BJ (cell line): ENCODE data around the gene AEBP2. TPM values are rescaled to one million over a fixed set of nuclear protein-coding genes. Genes with fewer than 3 reads are reported as not detected.
"Not testable (repeated sequence)": the region's sequence is repeated elsewhere in the genome, so short reads cannot be mapped to it uniquely, and the experiment has no call there.

Source experiments
- CTCF ChIA-PET: fragments of 350-600 bp; formaldehyde crosslinking; extraction: SDS; loops from one replicate; lab custom pipeline; 2021; ENCODE audit warnings: antibody characterized with exemption, inconsistent platforms; lab: Yijun Ruan, JAX
- POLR2A ChIA-PET: fragments of 300-600 bp; sonication (Branson Sonifier 250); formaldehyde crosslinking; extraction: SDS; loops from one replicate; lab custom pipeline; 2021; ENCODE audit warnings: antibody characterized with exemption; lab: Charles Lee
- DNase-seq: peaks from one replicate; pipeline ENCODE4 v3.0.0-alpha.2; 2011; ENCODE audit warnings: low read depth
- H3K27me3 ChIP-seq: 2 replicates; pipeline ENCODE4 v1.6.0; 2011; ENCODE audit warnings: low read length; ENCODE audit not compliant: control insufficient read depth, insufficient read depth
- H3K36me3 ChIP-seq: 2 replicates; pipeline ENCODE4 v1.5.1; 2011; ENCODE audit warnings: low read length; ENCODE audit not compliant: control insufficient read depth, insufficient read depth
- H3K4me3 ChIP-seq: 2 replicates; pipeline ENCODE4 v1.5.1; 2011; ENCODE audit warnings: low read depth, mild to moderate bottlenecking, control low read depth, low read length
- CTCF ChIP-seq: IDR thresholded peaks from 2 replicates; pipeline ENCODE4 v1.5.1; 2011; ENCODE audit warnings: low read depth, mild to moderate bottlenecking, control low read depth, inconsistent platforms, low read length, moderate library complexity; ENCODE audit not compliant: insufficient read depth
- polyA plus RNA-seq: library from polyadenylated mRNA; depleted of rRNA; stranded (reverse); fragments of >200 nt; gene quantifications from 2 replicates; pipeline ENCODE4 v1.2.3, GENCODE V29; 2011

AEBP2 gene
- polyA plus RNA-seq, 1 experiment, result 6.3 TPM

- H3K4me3 ChIP-seq, result peak overlapping the region; percentile 5; the same call in 1 of the 2 replicates
- peak; percentile 23 for DNase-seq
- ChIA-PET POLR2A (interaction anchor here (1.2 kb wide), 1 partner anchor 10 kb away, joined by 5 read pairs; no protein-coding TSS in a partner anchor), CTCF (interaction anchor here (1.0 to 2.4 kb wide), 4 partner anchors 11 to 97 kb away, joined by 3 to 7 read pairs (median 6); no protein-coding TSS in a partner anchor)
- no peaks in the 10 kb centered on the region for H3K27me3 ChIP-seq
- no peak for TF ChIP-seq CTCF
- no peaks in the 10 kb centered on the region for H3K36me3 ChIP-seq
These were observed 107.4 kb downstream of the AEBP2 start for GRCh38 chr12:19546611-19547162.

DNA sequence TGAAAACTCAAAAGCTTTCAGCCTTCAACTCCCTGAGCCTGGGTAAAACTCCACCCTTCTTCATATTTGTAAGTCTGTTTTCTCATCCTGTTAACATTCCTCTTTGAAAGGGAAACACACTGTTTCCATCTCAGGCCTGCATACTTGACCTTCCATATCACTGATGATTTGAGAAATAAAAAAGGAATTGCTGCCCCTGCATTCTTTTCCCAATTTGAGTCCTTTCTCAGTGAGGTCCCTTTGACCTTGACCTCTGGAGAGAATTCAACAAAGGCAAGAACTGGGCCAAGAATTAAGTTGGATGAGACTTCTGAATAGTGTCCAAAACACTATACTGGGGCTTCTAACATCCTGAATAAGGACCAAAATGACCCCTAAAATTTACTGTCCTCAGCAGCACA lies 108.0 kb downstream of the AEBP2 start:
- ChIA-PET POLR2A (interaction anchor here (1.2 kb wide), 1 partner anchor 11 kb away, joined by 5 read pairs; no protein-coding TSS in a partner anchor), CTCF (interaction anchor here (1.0 to 2.4 kb wide), 4 partner anchors 11 to 96 kb away, joined by 3 to 7 read pairs (median 6); no protein-coding TSS in a partner anchor)
- DNase-seq, result peak; percentile 46

DNA sequence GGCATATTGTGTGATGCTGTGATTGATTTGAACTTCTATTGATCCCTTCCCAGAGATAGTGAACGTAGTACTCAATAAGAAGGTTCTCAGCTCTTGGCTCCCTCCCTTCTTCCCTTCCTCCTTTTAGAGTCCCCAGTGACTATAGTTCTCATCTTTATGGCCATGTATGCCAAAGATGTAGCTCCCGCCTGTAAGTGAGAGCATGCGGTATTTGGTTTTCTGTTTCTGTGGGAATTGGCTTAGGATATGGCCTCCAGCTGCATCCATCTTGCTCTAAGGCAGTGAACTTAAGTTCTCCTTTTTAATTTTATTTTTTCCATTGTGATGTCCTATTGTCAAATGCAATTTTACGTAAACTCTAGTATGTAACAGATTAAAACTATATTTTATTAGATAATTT lies 109.5 kb downstream of the AEBP2 start:
- ChIA-PET POLR2A (no interaction called here), CTCF (no interaction called here)
- TF ChIP-seq CTCF, result no peak
- Histone ChIP-seq H3K4me3 (no peak overlapping the region), H3K36me3 (no peaks in the 10 kb centered on the region), H3K27me3 (no peaks in the 10 kb centered on the region)
- no peak for DNase-seq

More for the DNA sequence above, 108.0 kb downstream of the AEBP2 start:
- Histone ChIP-seq H3K4me3 (no peak overlapping the region), H3K27me3 (no peaks in the 10 kb centered on the region), H3K36me3 (no peaks in the 10 kb centered on the region)
- TF ChIP-seq CTCF, result no peak

GRCh38 chr12:19550626-19551025 lies 111.3 kb downstream of the AEBP2 start:
- ChIA-PET POLR2A (interaction anchor here (0.7 kb wide), 1 partner anchor 177 kb away, joined by 6 read pairs; no protein-coding TSS in a partner anchor), CTCF (no interaction called here)
- no peak overlapping the region for H3K4me3 ChIP-seq
- no peak for DNase-seq
- no peaks in the 10 kb centered on the region for H3K27me3 ChIP-seq
- no peak for TF ChIP-seq CTCF
- H3K36me3 ChIP-seq, result no peaks in the 10 kb centered on the region

GRCh38 chr12:19552441-19553097 lies 113.3 kb downstream of the AEBP2 start:
- H3K4me3 ChIP-seq, POLR2A ChIA-PET, DNase-seq, H3K27me3 ChIP-seq, H3K36me3 ChIP-seq, CTCF ChIA-PET: not testable (repeated sequence)
